A673 (cell line): ENCODE results near the gene HBEGF. TPM values are rescaled to one million over a fixed set of nuclear protein-coding genes. Genes with fewer than 3 reads are reported as not detected.

ENCODE experiments used
- BruUV-seq: library from RNA; stranded (reverse); fragments of 400-500 nt; replicated peaks from 2 replicates; lab custom pipeline; 2021; lab: Mats Ljungman, UMichigan
- CTCF ChIA-PET: fragments of 300-600 bp; sonication (Branson Sonifier 250); formaldehyde crosslinking; loops from one replicate; lab custom pipeline; 2022; ENCODE audit warnings: antibody characterized with exemption; lab: Charles Lee
- POLR2A ChIA-PET: fragments of 300-600 bp; sonication (Branson Sonifier 250); formaldehyde crosslinking; loops from one replicate; lab custom pipeline; 2022; ENCODE audit warnings: antibody characterized with exemption; ENCODE audit not compliant: low non-redundant PET; lab: Charles Lee
- DNase-seq: peaks from one replicate; pipeline ENCODE4 v3.0.0-alpha.2; 2015; ENCODE audit warnings: low spot score
- H3K27ac ChIP-seq: fragments of 200-600 bp; sonication (generic); 2 replicates; pipeline ENCODE4 v1.5.1; 2016; ENCODE audit warnings: mixed run types, low read depth, mild to moderate bottlenecking, mixed read lengths, antibody characterized with exemption, low read length; ENCODE audit not compliant: poor library complexity, severe bottlenecking
- H3K27me3 ChIP-seq: fragments of 200-600 bp; sonication (generic); replicated peaks from 2 replicates; pipeline ENCODE4 v1.6.1; 2017; ENCODE audit warnings: mixed run types, low read depth, mild to moderate bottlenecking, mixed read lengths, antibody characterized with exemption, low read length; ENCODE audit not compliant: insufficient read depth, poor library complexity
- H3K36me3 ChIP-seq: fragments of 200-600 bp; sonication (generic); 2 replicates; pipeline ENCODE4 v1.6.1; 2016; ENCODE audit warnings: mixed run types, mild to moderate bottlenecking, mixed read lengths, antibody characterized with exemption, low read length; ENCODE audit not compliant: insufficient read depth, poor library complexity, severe bottlenecking
- H3K4me1 ChIP-seq: fragments of 200-600 bp; sonication (generic); 2 replicates; pipeline ENCODE4 v1.6.1; 2017; ENCODE audit warnings: mixed run types, mild to moderate bottlenecking, mixed read lengths, antibody characterized with exemption, low read length; ENCODE audit not compliant: insufficient read depth, poor library complexity, severe bottlenecking
- H3K4me3 ChIP-seq: fragments of 200-600 bp; sonication (generic); 2 replicates; pipeline ENCODE4 v1.5.1; 2016; ENCODE audit warnings: low read depth, mixed run types, mild to moderate bottlenecking, mixed read lengths, low read length; ENCODE audit not compliant: poor library complexity, severe bottlenecking
- H3K9me3 ChIP-seq: fragments of 200-600 bp; sonication (generic); 2 replicates; pipeline ENCODE4 v1.6.1; 2016; ENCODE audit warnings: mixed run types, low read depth, mild to moderate bottlenecking, mixed read lengths, antibody characterized with exemption, low read length; ENCODE audit not compliant: poor library complexity, severe bottlenecking
- CTCF ChIP-seq: fragments of 300-800, 200-600 bp; sonication (generic); conservative IDR thresholded peaks from 2 replicates; pipeline ENCODE4 v1.5.1; 2017; ENCODE audit warnings: low read depth, mild to moderate bottlenecking, antibody characterized with exemption, low read length, moderate library complexity, mixed read lengths
- EZH2 ChIP-seq: fragments of 200-600 bp; sonication (generic); IDR thresholded peaks from 2 replicates; pipeline ENCODE4 v1.6.1; 2017; ENCODE audit warnings: borderline replicate concordance, low read depth, mild to moderate bottlenecking, mixed read lengths, antibody characterized with exemption, low read length; ENCODE audit not compliant: poor library complexity, severe bottlenecking
- intact Hi-C: fragments of 100-400 bp; cut with micrococcal nuclease; formaldehyde crosslinking; loops from one replicate; pipeline ENCODE4 v1.10.0; 2022; ENCODE audit not compliant: unreplicated experiment
- total RNA-seq: library from RNA; stranded (reverse); gene quantifications from 2 replicates; pipeline ENCODE4 v1.2.3, GENCODE V29; 2021

HBEGF gene
- total RNA-seq, 1 experiment from 2014 or later, result 14.7 TPM

- H3K4me3 ChIP-seq, result no peak overlapping the region
- no TSS peak for BruUV-seq
- no peak for DNase-seq
These were observed 20.3 kb upstream of the HBEGF start for GRCh38 chr5:140366589-140367255.

DNA sequence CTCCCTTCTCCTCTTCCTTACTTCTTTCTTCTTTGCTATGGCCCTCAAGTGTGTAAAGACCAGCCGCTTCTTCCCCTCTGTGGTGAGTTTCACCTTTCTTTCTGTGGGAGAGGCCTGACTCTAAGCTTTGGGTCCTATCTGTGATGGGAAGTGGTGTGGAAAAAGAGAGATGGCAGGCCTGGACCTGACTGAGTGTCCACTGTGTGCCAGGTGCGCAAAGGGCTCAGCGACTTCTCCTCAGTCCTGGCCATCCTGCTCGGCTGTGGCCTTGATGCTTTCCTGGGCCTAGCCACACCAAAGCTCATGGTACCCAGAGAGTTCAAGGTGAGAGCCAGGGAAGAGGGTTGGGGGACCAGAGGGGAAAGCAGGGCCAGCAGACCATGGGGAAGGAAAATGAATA is 19.5 kb upstream of the HBEGF start:
- no peaks in the 10 kb centered on the region for H3K9me3 ChIP-seq
- intact Hi-C loops, result no loop called here
- no peaks in the 10 kb centered on the region for H3K36me3 ChIP-seq
- ChIA-PET POLR2A (no interaction called here), CTCF (interaction anchor here (0.6 kb wide), 1 partner anchor 122 kb away, joined by 3 read pairs; no protein-coding TSS in a partner anchor)
- DNase-seq, result no peak
- H3K4me3 ChIP-seq, result no peak overlapping the region
- no TSS peak for BruUV-seq
- no peak for TF ChIP-seq CTCF
- TF ChIP-seq EZH2, result no peak
- H3K4me1 ChIP-seq, result no peaks in the 10 kb centered on the region
- H3K27ac ChIP-seq, result no peak overlapping the region
- no peaks in the 10 kb centered on the region for H3K27me3 ChIP-seq

More at GRCh38 chr5:140366589-140367255, 20.3 kb upstream of the HBEGF start:
- intact Hi-C loops, result no loop called here
- H3K4me1 ChIP-seq, result no peaks in the 10 kb centered on the region
- CTCF ChIA-PET, result interaction anchor here (0.6 kb wide), 1 partner anchor 122 kb away, joined by 3 read pairs; no protein-coding TSS in a partner anchor
- H3K36me3 ChIP-seq, result no peaks in the 10 kb centered on the region
- POLR2A ChIA-PET, result no interaction called here
- no peaks in the 10 kb centered on the region for H3K9me3 ChIP-seq
- H3K27ac ChIP-seq, result no peak overlapping the region
- TF ChIP-seq CTCF (no peak), EZH2 (no peak)
- H3K27me3 ChIP-seq, result no peaks in the 10 kb centered on the region

DNA sequence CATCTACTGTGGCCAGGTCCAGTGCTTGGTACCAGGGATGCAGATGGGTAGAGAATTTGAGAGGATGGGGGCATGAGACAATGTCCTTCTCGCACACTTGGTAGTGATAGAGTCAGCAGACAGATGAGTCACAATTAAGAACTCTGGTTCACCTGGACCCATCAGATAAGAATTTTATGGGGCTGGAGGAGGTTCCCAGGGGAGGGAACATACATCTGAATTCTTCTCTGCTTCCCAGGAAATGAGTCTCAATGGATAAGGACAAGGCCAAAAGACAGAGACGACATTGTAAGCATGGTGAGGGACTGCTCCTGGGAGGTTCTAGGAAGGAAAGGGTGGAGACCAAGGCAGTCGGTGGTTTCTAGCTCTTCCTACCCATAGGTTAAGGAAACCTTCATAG is 18.9 kb upstream of the HBEGF start:
- CTCF ChIA-PET, result interaction anchor here (0.6 kb wide), 1 partner anchor 121 kb away, joined by 4 read pairs; no protein-coding TSS in a partner anchor
- POLR2A ChIA-PET, result no interaction called here

More for the DNA sequence above, 18.9 kb upstream of the HBEGF start:
- H3K9me3 ChIP-seq, result no peaks in the 10 kb centered on the region
- intact Hi-C loops, result no loop called here
- no peaks in the 10 kb centered on the region for H3K4me1 ChIP-seq
- no peak for DNase-seq
- H3K4me3 ChIP-seq, result no peak overlapping the region
- H3K27ac ChIP-seq, result no peak overlapping the region
- H3K36me3 ChIP-seq, result no peaks in the 10 kb centered on the region
- H3K27me3 ChIP-seq, result no peaks in the 10 kb centered on the region
- TF ChIP-seq CTCF (no peak), EZH2 (no peak)
- no TSS peak for BruUV-seq
